IPS DF 6.9 (cell line): ENCODE measurements around the gene CCDC47.

Source experiments
- DNase-seq: peaks from one replicate; pipeline ENCODE4 v3.0.0-alpha.2; 2013; ENCODE audit warnings: low read depth, low spot score
- H3K27ac ChIP-seq: one replicate; pipeline ENCODE4 v1.5.1; 2013; ENCODE audit warnings: low read length, control low read depth
- H3K27me3 ChIP-seq: 2 replicates; pipeline ENCODE4 v1.6.1; 2013; ENCODE audit warnings: mild to moderate bottlenecking, low read length; ENCODE audit not compliant: control insufficient read depth, insufficient read depth
- H3K36me3 ChIP-seq: 2 replicates; pipeline ENCODE4 v1.6.1; 2013; ENCODE audit warnings: low read length; ENCODE audit not compliant: control insufficient read depth, insufficient read depth
- H3K4me1 ChIP-seq: 2 replicates; pipeline ENCODE4 v1.6.1; 2013; ENCODE audit warnings: low read length; ENCODE audit not compliant: control insufficient read depth, insufficient read depth
- H3K4me3 ChIP-seq: 2 replicates; pipeline ENCODE4 v1.5.1; 2013; ENCODE audit warnings: mild to moderate bottlenecking, low read length
- H3K9me3 ChIP-seq: 2 replicates; pipeline ENCODE4 v1.6.1; 2013; ENCODE audit warnings: low read length, inconsistent platforms; ENCODE audit not compliant: control insufficient read depth, insufficient read depth
- WGBS: extraction: QIAGEN DNeasy Blood & Tissue Kit; methylation state at CpG from one replicate; pipeline ENCODE4 v1.1.7; 2013; ENCODE audit warnings: mixed read lengths, missing lambda C conversion rate; ENCODE audit not compliant: insufficient read length, insufficient coverage; 5-methylcytosine and 5-hydroxymethylcytosine counted together

Gene CCDC47

GRCh38 chr17:63762161-63763078 lies 11.0 kb downstream of the CCDC47 start:
- Histone ChIP-seq H3K4me3 (no peak overlapping the region), H3K36me3 (peaks cover 2% of the 10 kb centered on the region; the same call in 1 of the 2 replicates), H3K27me3 (no peaks in the 10 kb centered on the region), H3K9me3 (no peaks in the 10 kb centered on the region), H3K27ac (no peak overlapping the region), H3K4me1 (no peaks in the 10 kb centered on the region)
- no CpG with 5 or more reads among the region's 5 CpGs for WGBS
- DNase-seq = no peak

- Histone ChIP-seq H3K9me3 (no peaks in the 10 kb centered on the region), H3K27me3 (no peaks in the 10 kb centered on the region), H3K4me1 (no peaks in the 10 kb centered on the region), H3K27ac (no peak overlapping the region), H3K36me3 (peaks cover 2% of the 10 kb centered on the region; the same call in 1 of the 2 replicates), H3K4me3 (no peak overlapping the region)
- no CpG with 5 or more reads among the region's 10 CpGs for WGBS
- DNase-seq = no peak
Measured at GRCh38 chr17:63760771-63761539, 12.4 kb downstream of the CCDC47 start.

- Histone ChIP-seq H3K27ac (no peak overlapping the region), H3K36me3 (peaks cover 4% of the 10 kb centered on the region; the same call in 1 of the 2 replicates), H3K4me1 (no peaks in the 10 kb centered on the region), H3K9me3 (no peaks in the 10 kb centered on the region), H3K27me3 (no peaks in the 10 kb centered on the region), H3K4me3 (no peak overlapping the region)
- DNase-seq = no peak
- no CpG with 5 or more reads among the region's 2 CpGs for WGBS
Measured at GRCh38 chr17:63758428-63758827, 15.0 kb downstream of the CCDC47 start.

- H3K27me3 ChIP-seq = no peaks in the 10 kb centered on the region
- no peaks in the 10 kb centered on the region for H3K9me3 ChIP-seq
- DNase-seq = no peak
- no peak overlapping the region for H3K27ac ChIP-seq
- peaks cover 2% of the 10 kb centered on the region; the same call in 1 of the 2 replicates for H3K36me3 ChIP-seq
- no peaks in the 10 kb centered on the region for H3K4me1 ChIP-seq
- no CpG with 5 or more reads among the region's 3 CpGs for WGBS
- H3K4me3 ChIP-seq = no peak overlapping the region
Measured at GRCh38 chr17:63754046-63754445, 19.4 kb downstream of the CCDC47 start.

GRCh38 chr17:63753215-63753614 lies 20.2 kb downstream of the CCDC47 start:
- H3K27ac ChIP-seq = no peak overlapping the region

GRCh38 chr17:63752707-63753106 lies 20.7 kb downstream of the CCDC47 start:
- Histone ChIP-seq H3K36me3 (peaks cover 2% of the 10 kb centered on the region; the same call in 1 of the 2 replicates), H3K27me3 (no peaks in the 10 kb centered on the region), H3K27ac (no peak overlapping the region), H3K9me3 (no peaks in the 10 kb centered on the region), H3K4me1 (no peaks in the 10 kb centered on the region), H3K4me3 (no peak overlapping the region)
- no CpG with 5 or more reads among the region's 1 CpG for WGBS
- DNase-seq = no peak

More at GRCh38 chr17:63753215-63753614, 20.2 kb downstream of the CCDC47 start:
- no peak for DNase-seq
- Histone ChIP-seq H3K36me3 (peaks cover 2% of the 10 kb centered on the region; the same call in 1 of the 2 replicates), H3K9me3 (no peaks in the 10 kb centered on the region), H3K4me3 (no peak overlapping the region), H3K4me1 (no peaks in the 10 kb centered on the region), H3K27me3 (no peaks in the 10 kb centered on the region)
- no CpG with 5 or more reads among the region's 1 CpG for WGBS

- no peak overlapping the region for H3K4me3 ChIP-seq
- H3K27ac ChIP-seq = no peak overlapping the region
- WGBS = no CpG with 5 or more reads among the region's 8 CpGs
- H3K36me3 ChIP-seq = peaks cover 2% of the 10 kb centered on the region; the same call in 1 of the 2 replicates
- no peaks in the 10 kb centered on the region for H3K4me1 ChIP-seq
- DNase-seq = no peak
- H3K27me3 ChIP-seq = no peaks in the 10 kb centered on the region
- H3K9me3 ChIP-seq = no peaks in the 10 kb centered on the region
Measured at GRCh38 chr17:63751806-63752205, 21.6 kb downstream of the CCDC47 start.

- Histone ChIP-seq H3K27me3 (no peaks in the 10 kb centered on the region), H3K4me1 (0 out of 2 replicates have a peak, but pooled peaks cover 1% of the 10 kb centered on the region), H3K36me3 (peaks cover under 1% of the 10 kb centered on the region; the same call in 1 of the 2 replicates), H3K4me3 (peak within 1 kb of the TSS; percentile 83), H3K9me3 (no peaks in the 10 kb centered on the region), H3K27ac (no peak within 1 kb of the TSS)
- no CpG with 5 or more reads among the region's 61 CpGs for WGBS
- DNase-seq = peak; percentile 97
Measured at GRCh38 chr17:63741408-63742173, 31.8 kb downstream of the CCDC47 start, which contains the start of gene STRADA. STRADA (minus strand) TSS chr17:63741799; CDS start chr17:63728369, 13,430 bp downstream.

- no peaks in the 10 kb centered on the region for H3K27me3 ChIP-seq
- DNase-seq = no peak
- WGBS = no CpG with 5 or more reads among the region's 14 CpGs
- no peaks in the 10 kb centered on the region for H3K9me3 ChIP-seq
- no peaks in the 10 kb centered on the region for H3K36me3 ChIP-seq
- H3K4me1 ChIP-seq = 0 out of 2 replicates have a peak, but pooled peaks cover 1% of the 10 kb centered on the region
- no peak overlapping the region for H3K27ac ChIP-seq
- peak overlapping the region; percentile 83 for H3K4me3 ChIP-seq
Measured at GRCh38 chr17:63741143-63741407, 32.3 kb downstream of the CCDC47 start.
